Measurements from ENCODE around the gene TSKU.

DNA sequence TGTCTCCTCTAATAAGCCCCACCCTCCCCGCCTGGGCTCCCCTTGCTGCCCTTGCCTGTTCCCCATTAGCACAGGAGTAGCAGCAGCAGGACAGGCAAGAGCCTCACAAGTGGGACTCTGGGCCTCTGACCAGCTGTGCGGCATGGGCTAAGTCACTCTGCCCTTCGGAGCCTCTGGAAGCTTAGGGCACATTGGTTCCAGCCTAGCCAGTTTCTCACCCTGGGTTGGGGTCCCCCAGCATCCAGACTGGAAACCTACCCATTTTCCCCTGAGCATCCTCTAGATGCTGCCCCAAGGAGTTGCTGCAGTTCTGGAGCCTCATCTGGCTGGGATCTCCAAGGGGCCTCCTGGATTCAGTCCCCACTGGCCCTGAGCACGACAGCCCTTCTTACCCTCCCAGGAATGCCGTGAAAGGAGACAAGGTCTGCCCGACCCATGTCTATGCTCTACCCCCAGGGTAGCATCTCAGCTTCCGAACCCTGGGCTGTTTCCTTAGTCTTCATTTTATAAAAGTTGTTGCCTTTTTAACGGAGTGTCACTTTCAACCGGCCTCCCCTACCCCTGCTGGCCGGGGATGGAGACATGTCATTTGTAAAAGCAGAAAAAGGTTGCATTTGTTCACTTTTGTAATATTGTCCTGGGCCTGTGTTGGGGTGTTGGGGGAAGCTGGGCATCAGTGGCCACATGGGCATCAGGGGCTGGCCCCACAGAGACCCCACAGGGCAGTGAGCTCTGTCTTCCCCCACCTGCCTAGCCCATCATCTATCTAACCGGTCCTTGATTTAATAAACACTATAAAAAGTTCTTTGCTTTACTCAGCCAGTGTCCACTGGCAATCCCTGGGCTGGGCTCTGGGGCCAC, 14.4 kb downstream of the TSKU start:
- TF ChIP-seq, protein P1, sequence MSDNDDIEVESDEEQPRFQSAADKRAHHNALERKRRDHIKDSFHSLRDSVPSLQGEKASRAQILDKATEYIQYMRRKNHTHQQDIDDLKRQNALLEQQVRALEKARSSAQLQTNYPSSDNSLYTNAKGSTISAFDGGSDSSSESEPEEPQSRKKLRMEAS (CRISPR knock-in tag; IDR thresholded peaks at IDR 0.05) = no peak
- TF ChIP-seq ZZZ3 (IDR thresholded peaks at IDR 0.05) (no peak), NFATC3 (IDR thresholded peaks at IDR 0.05) (no peak), MAFG (tag; conservative IDR thresholded peaks at IDR 0.05) (no peak), FOS (IDR thresholded peaks at IDR 0.05; ENCODE audit: extremely low read depth, insufficient read length) (no peak), CCAR2 (IDR thresholded peaks at IDR 0.05; ENCODE audit: low read depth, low read length) (no peak), ZNF707 (CRISPR knock-in tag; conservative IDR thresholded peaks at IDR 0.05) (no peak), ZNF274 (IDR thresholded peaks at IDR 0.05; ENCODE audit: borderline replicate concordance, low read depth, low read length) (no peak), POLR2A (conservative IDR thresholded peaks at IDR 0.05) (no peak), KAT8 (IDR thresholded peaks at IDR 0.05; ENCODE audit: low read depth) (no peak), BCOR (IDR thresholded peaks at IDR 0.05) (no peak)
- TF ChIP-seq, protein P2, sequence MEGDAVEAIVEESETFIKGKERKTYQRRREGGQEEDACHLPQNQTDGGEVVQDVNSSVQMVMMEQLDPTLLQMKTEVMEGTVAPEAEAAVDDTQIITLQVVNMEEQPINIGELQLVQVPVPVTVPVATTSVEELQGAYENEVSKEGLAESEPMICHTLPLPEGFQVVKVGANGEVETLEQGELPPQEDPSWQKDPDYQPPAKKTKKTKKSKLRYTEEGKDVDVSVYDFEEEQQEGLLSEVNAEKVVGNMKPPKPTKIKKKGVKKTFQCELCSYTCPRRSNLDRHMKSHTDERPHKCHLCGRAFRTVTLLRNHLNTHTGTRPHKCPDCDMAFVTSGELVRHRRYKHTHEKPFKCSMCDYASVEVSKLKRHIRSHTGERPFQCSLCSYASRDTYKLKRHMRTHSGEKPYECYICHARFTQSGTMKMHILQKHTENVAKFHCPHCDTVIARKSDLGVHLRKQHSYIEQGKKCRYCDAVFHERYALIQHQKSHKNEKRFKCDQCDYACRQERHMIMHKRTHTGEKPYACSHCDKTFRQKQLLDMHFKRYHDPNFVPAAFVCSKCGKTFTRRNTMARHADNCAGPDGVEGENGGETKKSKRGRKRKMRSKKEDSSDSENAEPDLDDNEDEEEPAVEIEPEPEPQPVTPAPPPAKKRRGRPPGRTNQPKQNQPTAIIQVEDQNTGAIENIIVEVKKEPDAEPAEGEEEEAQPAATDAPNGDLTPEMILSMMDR (IDR thresholded peaks at IDR 0.05 in 2 of 3, conservative IDR thresholded peaks at IDR 0.05 in 1 of 3; ENCODE audit: insufficient read depth in 2 of 3, low read depth in 1 of 3, low read length in 3 of 3) = no peak
- TF ChIP-seq, protein P3, sequence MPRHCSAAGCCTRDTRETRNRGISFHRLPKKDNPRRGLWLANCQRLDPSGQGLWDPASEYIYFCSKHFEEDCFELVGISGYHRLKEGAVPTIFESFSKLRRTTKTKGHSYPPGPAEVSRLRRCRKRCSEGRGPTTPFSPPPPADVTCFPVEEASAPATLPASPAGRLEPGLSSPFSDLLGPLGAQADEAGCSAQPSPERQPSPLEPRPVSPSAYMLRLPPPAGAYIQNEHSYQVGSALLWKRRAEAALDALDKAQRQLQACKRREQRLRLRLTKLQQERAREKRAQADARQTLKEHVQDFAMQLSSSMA (CRISPR knock-in tag; IDR thresholded peaks at IDR 0.05) = no peak

Data from K562 (cell line).